NB4 (cell line): Measurements from ENCODE around the gene TAF6L.

ENCODE experiments used
- CTCF ChIP-seq: IDR thresholded peaks from one replicate; pipeline ENCODE4 v1.5.1; 2012; ENCODE audit warnings: low read depth, low read length
- MYC ChIP-seq: IDR thresholded peaks from 2 replicates; pipeline ENCODE4 v1.6.1; 2011; ENCODE audit warnings: low read depth, low read length
- POLR2A ChIP-seq: IDR thresholded peaks from 2 replicates; pipeline ENCODE4 v1.6.1; 2011; ENCODE audit warnings: mild to moderate bottlenecking; ENCODE audit not compliant: insufficient read length; ENCODE audit errors: extremely low read depth
- TF ChIP-seq, protein P1 (sequence below): IDR thresholded peaks from 2 replicates; pipeline ENCODE4 v1.6.1; 2011; ENCODE audit warnings: low read depth, low read length

- TF ChIP-seq CTCF (no peak), MYC (no peak; the same call in 1 of the 2 replicates), POLR2A (peak; percentile 54)
- TF ChIP-seq, protein P1, sequence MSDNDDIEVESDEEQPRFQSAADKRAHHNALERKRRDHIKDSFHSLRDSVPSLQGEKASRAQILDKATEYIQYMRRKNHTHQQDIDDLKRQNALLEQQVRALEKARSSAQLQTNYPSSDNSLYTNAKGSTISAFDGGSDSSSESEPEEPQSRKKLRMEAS = peak; percentile 9; the same call in 1 of the 2 replicates
These were observed 42.8 kb upstream of the TAF6L start, which contains the start of gene TTC9C for GRCh38 chr11:62728171-62728988.
